ENCODE measurements around the gene TSPAN18. TPM values are rescaled to one million over a fixed set of nuclear protein-coding genes. Genes with fewer than 3 reads are reported as not detected.

Gene TSPAN18
- polyA plus RNA-seq, 3 donors, result 59.9 to 62.0 (median 61.2) TPM

GRCh38 chr11:44885919-44886789 is 159.4 kb downstream of the TSPAN18 start:
- no peak for DNase-seq

GRCh38 chr11:44886790-44887140 is 160.0 kb downstream of the TSPAN18 start:
- DNase-seq, result no peak

GRCh38 chr11:44887636-44888035 is 160.9 kb downstream of the TSPAN18 start:
- no peak for DNase-seq

GRCh38 chr11:44889266-44889665 is 162.5 kb downstream of the TSPAN18 start:
- DNase-seq, result no peak

GRCh38 chr11:44892843-44893242 is 166.1 kb downstream of the TSPAN18 start:
- DNase-seq, result no peak

GRCh38 chr11:44893308-44893822 is 166.6 kb downstream of the TSPAN18 start:
- DNase-seq, result no peak

- DNase-seq, result peak; percentile 75
Measured at GRCh38 chr11:44893846-44894617, 167.3 kb downstream of the TSPAN18 start.

- no peak for DNase-seq
Measured at GRCh38 chr11:44899959-44900358, 173.2 kb downstream of the TSPAN18 start.

- no peak for DNase-seq
Measured at GRCh38 chr11:44901120-44901633, 174.4 kb downstream of the TSPAN18 start.

GRCh38 chr11:44901786-44902185 is 175.0 kb downstream of the TSPAN18 start:
- no peak for DNase-seq

- DNase-seq, result no peak
Measured at GRCh38 chr11:44903035-44903434, 176.3 kb downstream of the TSPAN18 start.

GRCh38 chr11:44903518-44903917 is 176.8 kb downstream of the TSPAN18 start:
- no peak for DNase-seq

- no peak for DNase-seq
Measured at GRCh38 chr11:44904261-44905020, 177.7 kb downstream of the TSPAN18 start.

- no peak for DNase-seq
Measured at GRCh38 chr11:44905131-44905866, 178.5 kb downstream of the TSPAN18 start.

- DNase-seq, result no peak
Measured at GRCh38 chr11:44906649-44907048, 179.9 kb downstream of the TSPAN18 start.

- DNase-seq, result no peak
Measured at GRCh38 chr11:44909557-44909956, 182.8 kb downstream of the TSPAN18 start.

GRCh38 chr11:44910591-44910990 is 183.8 kb downstream of the TSPAN18 start:
- DNase-seq, result no peak

GRCh38 chr11:44911029-44911814 is 184.5 kb downstream of the TSPAN18 start:
- peak; percentile 90 for DNase-seq

- DNase-seq, result no peak
Measured at GRCh38 chr11:44912270-44912987, 185.7 kb downstream of the TSPAN18 start.

- DNase-seq, result no peak
Measured at GRCh38 chr11:44913502-44913901, 186.7 kb downstream of the TSPAN18 start.
